ENCODE measurements around the gene MRPL38.
"Not testable (repeated sequence)": the region's sequence is repeated elsewhere in the genome, so short reads cannot be mapped to it uniquely, and the experiment has no call there.

The MRPL38 gene

GRCh38 chr17:75854101-75854748 lies 50.5 kb downstream of the MRPL38 start:
- no peak for DNase-seq (ENCODE audit: low read depth in 2 of 2)

GRCh38 chr17:75853433-75853832 lies 51.3 kb downstream of the MRPL38 start:
- DNase-seq (ENCODE audit: low read depth in 2 of 2): no peak

DNA sequence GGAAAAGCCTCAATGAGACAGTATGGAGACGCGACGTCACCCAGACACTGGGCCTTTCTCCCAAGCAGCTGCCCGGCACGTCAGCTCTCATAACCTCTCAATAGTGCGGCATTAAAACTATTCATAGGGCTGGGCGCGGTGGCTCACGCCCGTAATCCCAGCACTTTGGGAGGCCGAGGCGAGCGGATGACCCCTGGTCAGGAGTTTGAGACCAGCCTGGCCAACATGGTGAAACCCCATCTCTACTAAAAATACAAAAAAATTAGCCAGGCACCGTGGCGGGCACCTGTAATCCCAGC lies 53.0 kb downstream of the MRPL38 start:
- DNase-seq (ENCODE audit: low read depth in 2 of 2): not testable (repeated sequence)

DNA sequence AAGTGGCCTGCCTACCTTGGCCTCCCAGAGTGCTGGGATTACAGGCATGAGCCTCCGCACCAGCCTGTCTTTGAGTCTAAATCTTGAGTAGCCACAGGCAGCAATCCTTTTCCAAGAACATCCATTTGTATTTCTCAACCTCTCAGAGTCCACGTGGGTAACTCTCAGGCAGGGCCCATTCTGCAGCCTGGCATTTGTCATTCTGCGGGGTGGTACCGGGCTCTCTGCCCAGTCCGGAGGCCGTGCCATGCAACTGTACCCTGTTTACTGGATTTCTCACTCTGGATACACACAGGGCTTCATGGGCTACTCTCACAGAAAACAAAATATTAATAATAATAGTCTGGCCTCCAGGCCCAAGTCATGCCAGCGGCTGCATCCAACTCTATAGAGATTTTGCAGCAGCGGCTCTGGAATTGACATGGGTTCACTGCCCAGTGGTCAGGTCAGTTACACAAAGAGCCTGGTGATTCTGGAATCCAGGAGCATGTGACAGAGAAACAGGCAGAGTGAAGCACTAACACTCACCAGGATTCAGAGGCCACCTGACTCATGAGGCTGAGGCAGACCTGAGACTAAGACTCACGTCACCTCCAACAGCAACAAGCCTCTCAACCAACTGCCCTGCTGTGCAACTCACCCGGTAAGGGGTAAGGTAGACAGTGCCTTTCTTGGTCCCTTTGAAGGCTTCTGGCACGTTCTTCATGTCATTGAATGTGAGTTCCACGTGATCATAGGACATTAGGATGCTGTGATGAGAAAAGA lies 53.6 kb downstream of the MRPL38 start:
- no peak for DNase-seq (ENCODE audit: low read depth in 2 of 2)

DNA sequence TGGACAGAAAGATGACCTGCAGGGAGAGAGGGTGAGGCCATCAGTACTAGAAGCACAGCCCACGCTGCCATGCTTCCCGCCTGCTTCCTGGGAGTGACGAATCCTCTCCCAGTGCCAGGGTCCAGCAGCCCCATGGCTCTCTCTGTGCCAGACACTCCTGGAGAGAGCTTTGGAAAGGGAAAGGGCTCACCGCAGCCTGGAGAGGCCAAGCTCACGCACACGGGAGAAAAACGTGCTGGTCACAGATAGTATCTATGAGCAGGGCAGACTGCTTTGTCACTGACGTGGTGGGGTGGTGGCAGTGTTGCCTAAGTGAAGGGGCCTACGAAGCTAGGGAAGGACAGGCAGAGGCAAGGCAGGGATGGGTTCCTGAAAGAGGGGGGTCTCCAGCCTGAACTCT lies 55.0 kb downstream of the MRPL38 start:
- no peak for DNase-seq (ENCODE audit: low read depth in 2 of 2)

DNA sequence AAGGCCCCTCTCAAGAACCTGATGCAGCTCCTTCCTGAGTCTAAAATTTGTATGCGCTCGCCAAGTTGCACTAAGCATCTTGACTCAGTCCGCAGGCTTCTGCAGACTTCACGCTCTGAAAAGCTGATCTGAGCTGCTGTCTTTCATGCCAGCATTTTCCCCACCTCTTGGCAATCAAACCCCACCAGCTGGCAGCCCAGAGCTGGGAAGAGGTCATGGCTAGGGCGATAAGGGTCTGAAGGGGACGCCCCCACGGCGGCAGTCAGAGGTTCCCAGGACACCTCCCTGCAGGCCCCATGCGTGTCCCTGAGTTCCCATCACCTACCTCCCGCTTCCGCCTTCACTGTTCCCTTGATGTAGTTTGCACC lies 55.4 kb downstream of the MRPL38 start:
- no peak for DNase-seq (ENCODE audit: low read depth in 2 of 2)

Data from stimulated activated CD8-positive, alpha-beta memory T cell treated with anti-CD3 and anti-CD28 coated beads, Interleukin-2, amount 100 ng/mL, for 48 hours (primary cell).